NCI-H146 treated with DMSO at 0.1 percent for 48 hours (cell line): ENCODE measurements around the gene KPNA6.

Experiments
- DNase-seq: peaks from one replicate; lab custom pipeline; 2025; ENCODE audit not compliant: unreplicated experiment; lab: John Stamatoyannopoulos, UW

The KPNA6 gene

GRCh38 chr1:32215629-32216480 is 108.0 kb downstream of the KPNA6 start:
- DNase-seq = no peak

- DNase-seq = no peak
Measured at GRCh38 chr1:32216566-32216965, 108.7 kb downstream of the KPNA6 start.

GRCh38 chr1:32219022-32219421 is 111.2 kb downstream of the KPNA6 start:
- DNase-seq = no peak

- DNase-seq = no peak
Measured at GRCh38 chr1:32220746-32221580, 113.1 kb downstream of the KPNA6 start.

- DNase-seq = no peak
Measured at GRCh38 chr1:32221581-32221979, 113.7 kb downstream of the KPNA6 start.

- peak; percentile 61 for DNase-seq
Measured at GRCh38 chr1:32221980-32222755, 114.3 kb downstream of the KPNA6 start, which contains the start of the genes EIF3I and TMEM234. Gene EIF3I (plus strand): TSS chr1:32222407. CDS start chr1:32222442, 35 bp downstream. Gene TMEM234 (minus strand): TSS chr1:32222353. CDS start chr1:32222322, 31 bp downstream.

GRCh38 chr1:32223683-32224082 is 115.8 kb downstream of the KPNA6 start:
- no peak for DNase-seq

GRCh38 chr1:32224285-32224684 is 116.4 kb downstream of the KPNA6 start:
- DNase-seq = no peak
